Muscle of back (tissue), 11 donors: ENCODE results near the gene RHCE. TPM values are rescaled to one million over a fixed set of nuclear protein-coding genes. Genes with fewer than 3 reads are reported as not detected.
"Not testable (repeated sequence)": the region's sequence is repeated elsewhere in the genome, so short reads cannot be mapped to it uniquely, and the experiment has no call there.

Source experiments
- DNase-seq, 3 donors: peaks; one replicate each; pipeline versions ENCODE4 v3.0.0 to v3.0.0-alpha.2; 2013
- polyA plus RNA-seq, 10 donors: library from polyadenylated mRNA; unstranded; fragments of 120-200 nt; gene quantifications; one replicate each; pipeline ENCODE4 v1.2.1, GENCODE V29; 2013; ENCODE audit not compliant: insufficient read length in 10 of 10

The RHCE gene
- polyA plus RNA-seq, 10 donors: 0.47 to 3.1 (median 1.3) TPM

- no peak for DNase-seq
Observed at GRCh38 chr1:25433389-25434186, 13.0 kb upstream of the RHCE start.

- DNase-seq: no peak
Observed at GRCh38 chr1:25432749-25433388, 12.2 kb upstream of the RHCE start.

GRCh38 chr1:25431955-25432719 is 11.5 kb upstream of the RHCE start:
- DNase-seq: no peak

- DNase-seq: peak in 2 of 3 donors; percentile 43 to 53
Observed at GRCh38 chr1:25430967-25431881, 10.6 kb upstream of the RHCE start.

- peak; percentile 98 to 99 (median 98) for DNase-seq
Observed at GRCh38 chr1:25430073-25430966, 9.7 kb upstream of the RHCE start, which contains the start of gene MACO1. Gene MACO1 (plus strand): TSS chr1:25430897. CDS start chr1:25431099, 202 bp downstream.

- no peak for DNase-seq
Observed at GRCh38 chr1:25428475-25429166, 8.0 kb upstream of the RHCE start.

GRCh38 chr1:25427696-25428095 is 7.1 kb upstream of the RHCE start:
- no peak for DNase-seq

- no peak for DNase-seq
Observed at GRCh38 chr1:25425098-25426085, 4.8 kb upstream of the RHCE start.

GRCh38 chr1:25423206-25423605 is 2.6 kb upstream of the RHCE start:
- DNase-seq: not testable (repeated sequence)

GRCh38 chr1:25419339-25419738 is 1.3 kb downstream of the RHCE start:
- DNase-seq: not testable (repeated sequence)

GRCh38 chr1:25417280-25417679 is 3.3 kb downstream of the RHCE start:
- DNase-seq: not testable (repeated sequence)

- DNase-seq: not testable (repeated sequence)
Observed at GRCh38 chr1:25414578-25414977, 6.0 kb downstream of the RHCE start.

- DNase-seq: not testable (repeated sequence)
Observed at GRCh38 chr1:25414157-25414556, 6.5 kb downstream of the RHCE start.

- DNase-seq: not testable (repeated sequence)
Observed at GRCh38 chr1:25412872-25413623, 7.6 kb downstream of the RHCE start.

GRCh38 chr1:25409641-25410427 is 10.8 kb downstream of the RHCE start:
- not testable (repeated sequence) for DNase-seq

GRCh38 chr1:25405731-25406305 is 14.8 kb downstream of the RHCE start:
- DNase-seq: not testable (repeated sequence)
